GM19099 (cell line): ENCODE data around the gene LMO7.

Source experiments
- POLR2A ChIP-seq: IDR thresholded peaks from 3 replicates; pipeline ENCODE4 v1.6.1; 2011; ENCODE audit warnings: low read depth; ENCODE audit not compliant: insufficient read length; ENCODE audit errors: extremely low read depth

Gene LMO7

DNA sequence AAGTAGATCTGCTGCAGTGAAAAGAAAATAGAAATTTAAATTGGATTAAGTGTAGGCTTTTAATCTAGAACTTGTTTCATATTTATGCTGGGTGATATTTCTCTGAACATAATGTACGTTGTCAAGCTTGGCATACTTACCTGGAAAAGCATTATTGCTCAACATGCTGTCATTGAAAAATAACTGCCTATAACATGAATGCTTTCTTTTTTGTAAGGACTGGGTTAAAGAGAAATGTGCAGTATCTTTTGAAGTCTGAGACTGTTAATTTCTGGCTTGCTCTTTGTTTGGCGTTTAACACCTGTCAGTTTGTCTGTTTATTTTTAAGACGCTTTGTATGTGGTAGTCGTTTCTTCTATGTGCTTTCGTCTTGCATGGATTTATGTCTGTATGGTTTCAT, 175.2 kb downstream of the LMO7 start:
- no peak for TF ChIP-seq POLR2A

DNA sequence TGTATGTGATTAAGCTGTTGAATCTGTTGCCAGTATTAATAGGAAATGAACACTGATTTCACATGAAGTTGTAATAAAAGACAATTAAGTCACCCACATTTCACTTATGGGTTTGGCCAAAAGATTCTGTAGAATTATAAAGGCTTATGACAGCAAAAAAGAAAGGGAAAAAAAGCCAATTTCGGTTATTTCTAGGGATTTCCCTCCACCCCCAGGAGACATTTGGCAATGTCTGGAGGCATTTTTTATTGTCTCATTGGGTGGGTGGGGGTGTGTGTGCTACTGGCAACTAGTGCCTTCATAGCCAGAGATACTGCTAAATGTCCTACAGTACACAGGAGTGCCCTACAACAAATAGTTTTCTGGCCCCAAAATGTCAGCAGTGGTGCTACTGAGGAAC, 175.7 kb downstream of the LMO7 start:
- TF ChIP-seq POLR2A: no peak

DNA sequence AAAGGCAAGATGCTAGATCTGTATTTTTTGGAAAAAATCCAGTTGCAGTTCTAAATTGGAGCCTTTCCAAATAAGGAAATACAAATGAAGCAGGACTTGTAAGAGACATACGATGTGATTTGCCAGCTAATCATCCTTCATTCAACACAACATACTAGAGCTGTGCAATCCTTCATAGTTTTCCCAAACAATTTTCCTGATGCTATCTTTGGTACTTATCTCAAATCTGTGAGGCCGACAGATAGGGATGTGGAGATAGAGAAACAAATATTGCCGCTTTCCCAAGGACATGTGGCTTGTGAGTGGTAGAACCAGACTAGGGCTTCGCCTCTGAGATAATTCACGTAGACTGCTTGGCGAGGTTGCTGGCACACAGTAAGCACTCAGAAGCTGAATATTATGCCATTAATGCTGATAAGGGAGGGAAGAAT, 176.6 kb downstream of the LMO7 start:
- no peak for TF ChIP-seq POLR2A

DNA sequence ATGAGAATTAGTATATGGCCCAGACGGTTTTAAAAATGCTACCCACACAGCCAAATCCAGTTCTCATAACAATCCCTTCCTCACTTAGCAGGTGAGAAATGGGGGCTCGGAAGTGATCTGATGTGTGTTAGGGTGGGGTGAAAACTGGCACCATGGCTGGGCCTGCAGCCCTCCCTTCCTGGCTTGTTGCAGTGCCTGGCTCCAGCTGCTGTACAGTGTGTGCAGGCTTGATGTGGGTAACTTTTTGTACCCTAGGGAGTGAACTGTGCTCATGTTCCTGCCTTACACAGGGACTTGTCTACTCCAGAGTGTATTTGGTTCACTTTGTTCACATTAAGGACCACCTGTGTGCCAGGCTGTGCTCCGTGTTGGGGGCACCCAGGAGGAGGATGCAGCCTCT, 177.2 kb downstream of the LMO7 start:
- TF ChIP-seq POLR2A: no peak

GRCh38 chr13:75818179-75818967, 182.2 kb downstream of the LMO7 start:
- no peak for TF ChIP-seq POLR2A

DNA sequence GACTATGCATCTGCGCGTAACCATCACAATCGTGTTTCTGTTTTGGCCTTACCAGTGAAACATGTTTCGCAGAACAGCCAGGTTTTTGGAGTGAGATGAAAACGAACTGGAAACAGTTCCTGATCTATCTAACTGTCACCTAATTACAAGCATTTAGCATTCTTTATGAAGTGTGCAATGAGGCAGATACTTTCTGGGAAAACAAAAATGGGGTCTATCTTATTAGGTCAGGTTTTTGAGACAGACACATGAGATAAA, 182.8 kb downstream of the LMO7 start:
- no peak for TF ChIP-seq POLR2A

DNA sequence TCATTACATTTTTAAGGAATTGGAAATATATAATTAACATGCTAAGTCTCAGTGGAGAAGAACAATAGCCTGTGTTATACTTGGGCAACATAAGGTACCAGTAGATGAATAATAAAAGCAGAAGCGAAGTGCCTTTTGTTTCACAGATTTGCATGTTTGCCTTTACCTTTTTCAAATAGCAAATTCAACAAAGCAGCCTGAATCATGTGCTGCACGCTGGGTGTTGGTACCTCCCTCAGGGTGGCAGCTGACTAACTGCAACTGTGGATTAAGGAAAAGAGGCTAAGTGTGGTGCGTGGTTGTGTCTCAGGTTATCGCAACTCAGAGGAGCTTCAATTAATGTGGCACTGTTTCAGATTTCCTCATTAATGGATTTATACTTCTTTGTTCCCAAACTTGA, 189.0 kb downstream of the LMO7 start:
- no peak for TF ChIP-seq POLR2A

GRCh38 chr13:75825594-75825993, 189.5 kb downstream of the LMO7 start:
- TF ChIP-seq POLR2A: no peak

DNA sequence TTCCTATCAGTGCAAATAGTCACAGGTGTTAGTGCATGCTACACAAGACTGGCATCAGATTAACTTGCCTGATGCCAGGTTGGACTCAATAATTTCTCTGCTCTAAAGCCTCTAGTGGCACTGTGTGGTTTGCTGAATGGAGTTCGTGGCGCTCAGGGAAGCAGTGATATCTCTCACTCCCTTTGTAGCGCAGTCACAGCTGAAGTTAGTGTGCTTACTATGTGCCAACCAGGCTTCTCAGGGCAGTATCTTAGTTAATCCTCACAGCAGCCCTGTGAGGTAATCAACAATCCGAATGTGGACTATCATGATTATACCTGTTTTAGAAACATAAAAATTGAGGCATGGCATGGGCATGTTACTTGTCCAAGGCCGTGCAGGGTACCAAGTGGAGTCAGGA, 190.3 kb downstream of the LMO7 start:
- no peak for TF ChIP-seq POLR2A

- no peak for TF ChIP-seq POLR2A
Observed at GRCh38 chr13:75829830-75830229, 193.7 kb downstream of the LMO7 start.

DNA sequence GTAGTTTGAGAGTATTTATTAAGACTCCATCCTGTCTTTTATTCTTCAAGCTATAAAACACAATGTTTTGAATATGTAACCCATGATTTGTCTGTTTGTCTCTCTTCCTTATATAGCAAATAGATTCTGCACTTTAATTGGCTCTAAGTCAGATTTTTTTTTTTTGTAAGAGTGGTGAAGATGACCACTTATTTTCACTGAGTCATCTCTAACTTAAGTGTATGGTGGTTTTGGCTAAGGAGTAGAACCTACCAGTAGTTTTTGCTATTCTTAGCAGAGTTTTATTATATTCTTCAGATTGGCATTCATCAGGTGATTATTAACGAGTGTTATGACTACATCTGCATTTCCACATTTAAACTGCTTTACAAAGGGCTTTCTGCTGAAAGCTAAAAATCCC, 194.7 kb downstream of the LMO7 start:
- no peak for TF ChIP-seq POLR2A

DNA sequence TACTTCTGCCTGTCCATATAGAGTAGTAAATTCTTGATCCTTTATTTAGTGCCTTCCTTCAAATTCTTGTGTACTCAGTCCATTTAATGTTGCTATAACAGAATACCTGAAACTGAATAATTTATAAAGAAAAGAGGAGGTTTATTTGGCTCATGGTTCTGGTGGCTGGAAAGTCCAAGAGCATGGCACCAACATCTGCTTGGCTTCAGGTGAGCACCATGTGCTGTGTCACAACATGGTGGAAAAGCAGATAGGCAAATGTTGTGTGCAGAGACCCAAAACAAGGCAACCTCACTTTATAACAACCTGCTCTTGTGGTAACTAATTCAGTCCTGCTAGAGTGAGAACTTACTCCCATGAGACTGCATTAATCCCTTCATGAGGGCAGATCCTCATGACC, 195.3 kb downstream of the LMO7 start:
- TF ChIP-seq POLR2A: no peak

GRCh38 chr13:75832812-75833211, 196.7 kb downstream of the LMO7 start:
- no peak for TF ChIP-seq POLR2A

GRCh38 chr13:75836441-75836840, 200.3 kb downstream of the LMO7 start:
- no peak for TF ChIP-seq POLR2A

GRCh38 chr13:75838366-75839005, 202.4 kb downstream of the LMO7 start:
- no peak for TF ChIP-seq POLR2A

GRCh38 chr13:75839406-75839805, 203.3 kb downstream of the LMO7 start:
- no peak for TF ChIP-seq POLR2A

DNA sequence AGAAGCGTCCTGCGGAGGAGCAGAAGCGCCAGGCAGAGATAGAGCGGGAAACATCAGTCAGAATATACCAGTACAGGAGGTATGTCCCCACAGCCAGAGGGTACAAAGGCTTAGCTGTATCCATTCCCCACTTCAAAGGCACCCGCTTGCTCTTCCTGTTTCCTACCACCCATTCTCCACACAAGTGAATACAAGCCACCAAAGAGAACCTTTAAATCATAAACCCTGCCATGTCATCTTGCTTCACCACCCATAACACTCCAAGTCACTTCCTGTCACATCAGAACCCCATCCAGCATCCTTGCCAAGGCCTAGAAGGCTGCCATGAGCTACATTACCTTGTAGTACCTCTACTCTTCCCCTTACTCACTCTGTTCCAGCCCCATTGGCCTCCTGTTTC, 205.8 kb downstream of the LMO7 start:
- TF ChIP-seq POLR2A: no peak
